Posterior cingulate gyrus (tissue), 11 donors: ENCODE results near the gene RRP8.

ENCODE experiments used
- DNase-seq, 10 donors: peaks; one replicate each; pipeline versions ENCODE4 v3.0.0 to v3.0.0-alpha.2; 2020 to 2021; ENCODE audit warnings: mixed read lengths in 3 of 10
- intact Hi-C: fragments of 100-400 bp; cut with DNase I; formaldehyde crosslinking; loops from one replicate; pipeline ENCODE4 v1.15.1; 2023

RRP8 gene

GRCh38 chr11:6633422-6634408, 30.3 kb upstream of the RRP8 start:
- peak in 2 of 10 donors; percentile 8 to 73 for DNase-seq

GRCh38 chr11:6632116-6633073, 29.0 kb upstream of the RRP8 start:
- intact Hi-C loops, result no loop called here
- peak in 1 of 10 donors; percentile 77 for DNase-seq

More at GRCh38 chr11:6633422-6634408, 30.3 kb upstream of the RRP8 start:
- intact Hi-C loops, result no loop called here

- intact Hi-C loops, result no loop called here
- DNase-seq, result no peak
Measured at GRCh38 chr11:6631361-6631890, 28.0 kb upstream of the RRP8 start.

- intact Hi-C loops, result no loop called here
- DNase-seq, result peak in 1 of 10 donors; percentile 87
Measured at GRCh38 chr11:6630632-6631291, 27.3 kb upstream of the RRP8 start.

GRCh38 chr11:6629892-6630631, 26.6 kb upstream of the RRP8 start:
- DNase-seq, result peak in 1 of 10 donors; percentile 89

GRCh38 chr11:6629573-6629891, 26.1 kb upstream of the RRP8 start:
- intact Hi-C loops, result no loop called here
- DNase-seq, result no peak

More at GRCh38 chr11:6629892-6630631, 26.6 kb upstream of the RRP8 start:
- intact Hi-C loops, result no loop called here

GRCh38 chr11:6628526-6628925, 25.1 kb upstream of the RRP8 start:
- DNase-seq, result no peak
- intact Hi-C loops, result no loop called here

- no peak for DNase-seq
- intact Hi-C loops, result no loop called here
Measured at GRCh38 chr11:6627762-6628241, 24.4 kb upstream of the RRP8 start.

- intact Hi-C loops, result no loop called here
Measured at GRCh38 chr11:6626971-6627761, 23.8 kb upstream of the RRP8 start.

GRCh38 chr11:6625832-6626420, 22.5 kb upstream of the RRP8 start:
- DNase-seq, result peak in 2 of 10 donors; percentile 53 to 59
- intact Hi-C loops, result no loop called here

More at GRCh38 chr11:6626971-6627761, 23.8 kb upstream of the RRP8 start:
- DNase-seq, result peak in 9 of 10 donors; percentile 39 to 92 (median 47)

- peak in 2 of 10 donors; percentile 54 to 73 for DNase-seq
- intact Hi-C loops, result no loop called here
Measured at GRCh38 chr11:6625156-6625831, 21.9 kb upstream of the RRP8 start.

GRCh38 chr11:6623391-6624363, 20.3 kb upstream of the RRP8 start:
- DNase-seq, result peak in 3 of 10 donors; percentile 57 to 76 (median 73)
- intact Hi-C loops, result no loop called here

GRCh38 chr11:6622261-6623171, 19.1 kb upstream of the RRP8 start:
- DNase-seq, result peak in 3 of 10 donors; percentile 58 to 75 (median 63)
- intact Hi-C loops, result no loop called here

- intact Hi-C loops, result no loop called here
- DNase-seq, result peak in 2 of 10 donors; percentile 65 to 71
Measured at GRCh38 chr11:6621711-6622211, 18.3 kb upstream of the RRP8 start.

- intact Hi-C loops, result no loop called here
- DNase-seq, result no peak
Measured at GRCh38 chr11:6620636-6621035, 17.2 kb upstream of the RRP8 start.
